OCI-LY1 (cell line): ENCODE measurements around the gene WIF1.

Experiments used
- H2AFZ ChIP-seq: fragments of 200-600 bp; sonication (generic), shearing (Covaris generic); 2 replicates; pipeline ENCODE4 v1.6.0; 2014; ENCODE audit warnings: antibody characterized with exemption, mild to moderate bottlenecking, low read length
- H3F3A ChIP-seq: fragments of 200-600 bp; sonication (generic), shearing (Covaris generic); 2 replicates; pipeline ENCODE4 v1.6.0; 2014; ENCODE audit warnings: mild to moderate bottlenecking, antibody characterized with exemption, low read length, moderate library complexity; ENCODE audit not compliant: insufficient read depth
- H3K27ac ChIP-seq: fragments of 200-600 bp; sonication (generic); 2 replicates; pipeline ENCODE4 v1.5.1; 2014; ENCODE audit warnings: low read length, mixed run types, mild to moderate bottlenecking, low read depth; ENCODE audit not compliant: poor library complexity, severe bottlenecking
- H3K27me3 ChIP-seq: fragments of 200-600 bp; sonication (generic); 2 replicates; pipeline ENCODE4 v1.6.0; 2014; ENCODE audit warnings: antibody characterized with exemption, mild to moderate bottlenecking, low read length, moderate library complexity; ENCODE audit not compliant: insufficient read depth
- H3K36me3 ChIP-seq: fragments of 200-600 bp; sonication (generic); 2 replicates; pipeline ENCODE4 v1.6.1; 2014; ENCODE audit warnings: mild to moderate bottlenecking, antibody characterized with exemption, low read length, moderate library complexity, mixed read lengths; ENCODE audit not compliant: insufficient read depth
- H3K4me1 ChIP-seq: fragments of 200-600 bp; sonication (generic); 2 replicates; pipeline ENCODE4 v1.5.1; 2014; ENCODE audit warnings: mild to moderate bottlenecking, low read length, moderate library complexity; ENCODE audit not compliant: insufficient read depth, severe bottlenecking
- H3K4me2 ChIP-seq: fragments of 200-600 bp; sonication (generic), shearing (Covaris generic); 2 replicates; pipeline ENCODE4 v1.6.1; 2014; ENCODE audit warnings: low read length
- H3K4me3 ChIP-seq: fragments of 200-600 bp; sonication (generic); 2 replicates; pipeline ENCODE4 v1.5.1; 2014; ENCODE audit warnings: low read length, low read depth, mild to moderate bottlenecking, mixed read lengths; ENCODE audit not compliant: poor library complexity, severe bottlenecking
- H3K79me2 ChIP-seq: fragments of 200-600 bp; shearing (Covaris generic); 2 replicates; pipeline ENCODE4 v1.6.1; 2016; ENCODE audit warnings: mixed run types, low read length, mixed read lengths; ENCODE audit not compliant: insufficient read depth
- H3K9ac ChIP-seq: fragments of 200-600 bp; sonication (generic), shearing (Covaris generic); 2 replicates; pipeline ENCODE4 v1.6.1; 2014; ENCODE audit warnings: mild to moderate bottlenecking, low read length, mixed read lengths
- H3K9me2 ChIP-seq: fragments of 200-600 bp; sonication (generic), shearing (Covaris generic); 2 replicates; pipeline ENCODE4 v1.6.1; 2014; ENCODE audit warnings: low read depth, mild to moderate bottlenecking, low read length, mixed read lengths
- H3K9me3 ChIP-seq: fragments of 200-600 bp; shearing (Covaris generic); 2 replicates; pipeline ENCODE4 v1.6.1; 2014; ENCODE audit warnings: low read length, mixed read lengths
- H4K20me1 ChIP-seq: fragments of 200-600 bp; sonication (generic), shearing (Covaris generic); 2 replicates; pipeline ENCODE4 v1.6.0; 2016; ENCODE audit warnings: mild to moderate bottlenecking, low read length; ENCODE audit not compliant: insufficient read depth
- EZH2 ChIP-seq: fragments of 200-600 bp; sonication (generic), shearing (Covaris generic); IDR thresholded peaks from 2 replicates; pipeline ENCODE4 v1.8.0; 2017; ENCODE audit warnings: borderline replicate concordance, mixed run types, mild to moderate bottlenecking, antibody characterized with exemption, low read length, moderate library complexity, mixed read lengths
- TF ChIP-seq, protein P1 (sequence below): fragments of 200-600 bp; sonication (generic), shearing (Covaris generic); IDR thresholded peaks from 2 replicates; pipeline ENCODE4 v1.5.1; 2017; ENCODE audit warnings: mild to moderate bottlenecking, antibody characterized with exemption, low read length, moderate library complexity, mixed read lengths

The WIF1 gene

DNA sequence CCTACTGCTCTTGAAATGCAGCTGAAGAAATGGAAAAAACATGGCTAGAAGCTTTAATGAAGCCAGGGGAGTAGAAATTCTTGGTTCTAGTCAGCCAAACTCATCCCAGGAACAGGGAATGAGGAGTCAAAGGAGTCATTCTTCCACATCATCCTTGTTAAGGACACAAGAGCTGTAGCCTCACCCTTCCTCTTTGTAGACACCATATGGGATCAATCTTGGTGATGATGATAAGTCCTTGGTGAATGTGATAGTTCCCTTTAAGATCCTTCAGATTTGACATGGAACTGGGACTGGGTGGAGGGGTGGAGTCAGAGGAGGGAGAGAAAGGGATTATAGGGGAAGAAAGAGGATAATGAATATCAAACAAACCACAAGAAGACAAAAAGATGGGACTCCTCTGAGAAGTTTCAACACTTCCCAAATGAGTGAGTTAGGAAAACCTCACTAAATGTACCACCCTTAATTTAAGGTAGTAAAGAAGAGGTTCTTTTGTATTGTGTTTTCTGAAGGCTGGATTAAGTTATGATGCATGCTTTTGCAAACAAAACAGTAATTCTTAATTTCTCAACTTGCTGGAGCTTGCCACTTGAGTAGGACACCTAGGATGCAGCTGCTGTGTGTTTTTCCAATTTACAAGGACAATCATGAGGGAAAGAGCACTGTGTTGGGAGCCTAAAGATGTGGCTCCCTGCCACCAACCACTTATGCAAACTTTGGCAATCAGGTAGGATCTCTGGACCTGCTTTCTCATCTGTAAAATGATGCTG, 104.0 kb downstream of the WIF1 start:
- TF ChIP-seq EZH2 = no peak
- TF ChIP-seq, protein P1, sequence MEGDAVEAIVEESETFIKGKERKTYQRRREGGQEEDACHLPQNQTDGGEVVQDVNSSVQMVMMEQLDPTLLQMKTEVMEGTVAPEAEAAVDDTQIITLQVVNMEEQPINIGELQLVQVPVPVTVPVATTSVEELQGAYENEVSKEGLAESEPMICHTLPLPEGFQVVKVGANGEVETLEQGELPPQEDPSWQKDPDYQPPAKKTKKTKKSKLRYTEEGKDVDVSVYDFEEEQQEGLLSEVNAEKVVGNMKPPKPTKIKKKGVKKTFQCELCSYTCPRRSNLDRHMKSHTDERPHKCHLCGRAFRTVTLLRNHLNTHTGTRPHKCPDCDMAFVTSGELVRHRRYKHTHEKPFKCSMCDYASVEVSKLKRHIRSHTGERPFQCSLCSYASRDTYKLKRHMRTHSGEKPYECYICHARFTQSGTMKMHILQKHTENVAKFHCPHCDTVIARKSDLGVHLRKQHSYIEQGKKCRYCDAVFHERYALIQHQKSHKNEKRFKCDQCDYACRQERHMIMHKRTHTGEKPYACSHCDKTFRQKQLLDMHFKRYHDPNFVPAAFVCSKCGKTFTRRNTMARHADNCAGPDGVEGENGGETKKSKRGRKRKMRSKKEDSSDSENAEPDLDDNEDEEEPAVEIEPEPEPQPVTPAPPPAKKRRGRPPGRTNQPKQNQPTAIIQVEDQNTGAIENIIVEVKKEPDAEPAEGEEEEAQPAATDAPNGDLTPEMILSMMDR = no peak
- H4K20me1 ChIP-seq = no peaks in the 10 kb centered on the region
- no peaks in the 10 kb centered on the region for H3K9me3 ChIP-seq
- no peak overlapping the region for H3K27ac ChIP-seq
- no peaks in the 10 kb centered on the region for H3K9me2 ChIP-seq
- no peaks in the 10 kb centered on the region for H3F3A ChIP-seq
- H3K4me1 ChIP-seq = no peaks in the 10 kb centered on the region
- H3K79me2 ChIP-seq = no peaks in the 10 kb centered on the region
- H2AFZ ChIP-seq = no peak overlapping the region
- H3K9ac ChIP-seq = no peak overlapping the region
- H3K36me3 ChIP-seq = no peaks in the 10 kb centered on the region
- H3K27me3 ChIP-seq = no peaks in the 10 kb centered on the region
- H3K4me3 ChIP-seq = no peak overlapping the region
- no peak overlapping the region for H3K4me2 ChIP-seq

GRCh38 chr12:65015850-65016249, 105.3 kb downstream of the WIF1 start:
- Histone ChIP-seq H3K9me2 (no peaks in the 10 kb centered on the region), H3K4me3 (no peak overlapping the region), H3K79me2 (no peaks in the 10 kb centered on the region), H3K4me2 (no peak overlapping the region), H3F3A (no peaks in the 10 kb centered on the region), H3K36me3 (no peaks in the 10 kb centered on the region), H3K27me3 (no peaks in the 10 kb centered on the region), H2AFZ (no peak overlapping the region), H3K27ac (no peak overlapping the region), H4K20me1 (no peaks in the 10 kb centered on the region), H3K9ac (no peak overlapping the region), H3K9me3 (no peaks in the 10 kb centered on the region), H3K4me1 (no peaks in the 10 kb centered on the region)
- TF ChIP-seq, protein P1 = no peak
- TF ChIP-seq EZH2 = no peak

DNA sequence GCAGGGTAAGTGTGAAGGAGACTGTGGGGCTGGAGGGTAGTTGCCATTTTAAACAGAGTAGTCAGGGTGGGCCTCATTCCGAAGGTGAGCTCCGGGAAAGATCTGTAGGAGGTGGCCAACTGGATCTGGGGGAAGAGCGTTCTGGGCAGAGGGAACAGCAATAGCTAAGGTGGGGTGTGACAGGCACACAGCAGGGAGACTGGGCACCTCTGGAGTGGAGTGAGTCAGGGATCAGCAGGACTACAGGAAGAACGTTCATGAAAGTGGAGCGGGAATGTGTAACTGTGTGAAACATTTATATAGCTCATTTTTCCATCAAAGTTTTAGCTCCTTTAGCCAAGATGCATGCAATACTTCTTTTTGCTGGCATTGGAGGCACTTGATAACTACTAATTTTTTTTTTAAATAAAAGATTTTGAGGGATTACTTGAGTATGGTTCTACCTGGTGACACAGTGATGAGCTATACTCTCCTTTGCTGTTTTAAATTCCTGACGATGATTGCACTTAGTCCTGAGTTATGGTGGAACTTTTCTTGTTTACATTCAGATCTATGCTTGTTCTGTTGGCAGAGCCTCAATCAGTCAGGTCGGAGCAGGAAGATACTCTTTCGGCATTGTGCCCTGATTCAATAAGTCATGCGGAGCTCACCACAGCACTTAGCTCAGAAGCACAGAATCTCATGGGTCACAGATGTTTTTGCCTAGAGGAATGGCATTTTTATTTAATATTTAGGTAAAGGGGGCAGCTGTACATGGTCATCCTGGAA, 106.4 kb downstream of the WIF1 start:
- Histone ChIP-seq H3K9me2 (no peaks in the 10 kb centered on the region), H3K4me3 (no peak overlapping the region), H3K36me3 (no peaks in the 10 kb centered on the region), H3K79me2 (no peaks in the 10 kb centered on the region), H3K9ac (no peak overlapping the region), H2AFZ (no peak overlapping the region), H3F3A (no peaks in the 10 kb centered on the region), H3K27me3 (no peaks in the 10 kb centered on the region), H4K20me1 (no peaks in the 10 kb centered on the region), H3K9me3 (no peaks in the 10 kb centered on the region), H3K27ac (no peak overlapping the region), H3K4me2 (no peak overlapping the region), H3K4me1 (no peaks in the 10 kb centered on the region)
- TF ChIP-seq, protein P1 = no peak
- TF ChIP-seq EZH2 = no peak
